HPDE6-E6E7 (cell line): ENCODE results near the gene HMCN2.

Experiments
- DNase-seq: peaks from one replicate; pipeline ENCODE4 v3.0.0; 2011; ENCODE audit warnings: missing footprints; ENCODE audit errors: extremely low spot score

The HMCN2 gene

GRCh38 chr9:130290291-130291181, 25.0 kb downstream of the HMCN2 start:
- no peak for DNase-seq

- DNase-seq: no peak
These were observed 25.9 kb downstream of the HMCN2 start for GRCh38 chr9:130291474-130291873.

DNA sequence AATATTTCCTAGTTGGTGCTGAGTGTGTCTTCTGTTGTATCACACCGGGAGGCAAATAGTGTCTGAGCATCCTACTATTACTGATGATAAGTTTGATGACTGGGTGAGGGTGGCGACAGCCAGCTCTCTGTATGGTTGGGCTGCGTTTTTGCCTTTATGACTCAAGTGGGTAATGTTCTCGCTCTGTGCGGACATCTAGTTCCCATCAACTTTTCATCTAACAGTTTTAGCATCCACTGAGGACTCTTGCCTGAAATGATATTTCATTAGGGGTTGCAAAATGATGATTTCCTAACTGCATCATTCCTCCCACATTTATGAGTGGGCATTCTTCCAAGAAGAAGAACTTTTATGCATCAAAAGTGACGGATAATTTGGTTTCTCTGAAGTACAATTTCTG, 26.5 kb downstream of the HMCN2 start:
- no peak for DNase-seq

- DNase-seq: no peak
These were observed 29.1 kb downstream of the HMCN2 start for GRCh38 chr9:130294664-130295063.

DNA sequence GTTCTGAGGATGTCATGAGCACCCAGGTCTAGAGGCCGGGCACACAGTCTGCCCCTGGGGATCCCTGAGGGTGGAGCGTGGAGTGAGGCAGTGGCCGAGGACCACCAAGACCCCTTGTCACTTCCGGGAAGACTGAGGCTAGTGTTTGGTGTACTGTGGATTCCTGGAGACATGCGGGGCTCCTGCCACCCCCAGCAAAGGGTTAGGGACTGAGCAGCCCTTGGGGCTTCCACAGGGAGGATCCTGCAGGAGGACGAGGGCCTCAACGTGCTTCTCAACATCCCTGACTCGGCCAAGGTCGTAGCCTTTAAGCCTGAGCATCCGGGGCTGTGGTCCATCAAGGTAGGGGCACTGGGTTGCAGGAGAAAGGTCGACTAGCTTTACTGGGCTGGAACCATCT, 29.9 kb downstream of the HMCN2 start:
- DNase-seq: no peak

DNA sequence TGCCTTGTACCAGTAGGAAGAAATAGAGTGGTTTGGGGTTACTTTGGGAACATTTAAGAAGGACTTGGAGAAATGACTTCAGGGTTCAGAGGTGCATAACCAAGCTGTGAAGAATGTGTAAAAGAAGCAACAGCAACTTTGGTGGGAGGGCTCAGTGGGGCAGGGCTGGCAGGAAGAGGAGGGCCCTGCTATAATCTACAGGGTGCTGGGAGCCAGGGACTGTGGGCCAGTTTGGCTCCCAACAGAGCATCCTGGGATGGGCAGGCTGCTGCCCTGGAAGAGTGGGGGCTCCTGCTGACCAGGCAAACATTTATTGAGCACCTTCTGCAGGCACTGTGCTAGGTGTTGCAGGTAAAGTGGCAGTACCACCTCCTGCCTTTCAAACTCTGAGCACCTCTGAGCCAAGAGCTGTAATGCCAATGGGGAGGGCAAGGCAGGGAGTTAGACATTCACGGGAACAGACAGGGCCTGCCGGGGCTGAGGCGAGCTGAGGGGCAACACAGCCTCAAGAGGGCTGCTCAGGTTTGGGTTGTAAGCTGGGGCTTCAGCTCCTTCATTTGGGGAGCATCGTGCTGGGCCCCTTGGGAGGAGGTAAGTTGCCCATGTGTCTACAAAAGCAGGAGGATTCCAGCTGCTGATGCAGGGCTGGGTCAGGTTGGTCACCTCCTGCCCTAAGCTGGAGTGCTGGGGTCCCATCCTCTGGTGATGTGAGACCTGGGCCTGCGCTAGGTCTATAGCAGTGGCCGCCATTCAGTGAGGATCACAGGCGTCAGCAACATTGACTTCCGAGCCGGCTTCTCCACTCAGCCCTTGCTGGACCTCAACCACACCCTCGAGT, 30.6 kb downstream of the HMCN2 start:
- DNase-seq: no peak

GRCh38 chr9:130296783-130297055, 31.2 kb downstream of the HMCN2 start:
- DNase-seq: no peak

GRCh38 chr9:130297371-130297770, 31.8 kb downstream of the HMCN2 start:
- DNase-seq: no peak

DNA sequence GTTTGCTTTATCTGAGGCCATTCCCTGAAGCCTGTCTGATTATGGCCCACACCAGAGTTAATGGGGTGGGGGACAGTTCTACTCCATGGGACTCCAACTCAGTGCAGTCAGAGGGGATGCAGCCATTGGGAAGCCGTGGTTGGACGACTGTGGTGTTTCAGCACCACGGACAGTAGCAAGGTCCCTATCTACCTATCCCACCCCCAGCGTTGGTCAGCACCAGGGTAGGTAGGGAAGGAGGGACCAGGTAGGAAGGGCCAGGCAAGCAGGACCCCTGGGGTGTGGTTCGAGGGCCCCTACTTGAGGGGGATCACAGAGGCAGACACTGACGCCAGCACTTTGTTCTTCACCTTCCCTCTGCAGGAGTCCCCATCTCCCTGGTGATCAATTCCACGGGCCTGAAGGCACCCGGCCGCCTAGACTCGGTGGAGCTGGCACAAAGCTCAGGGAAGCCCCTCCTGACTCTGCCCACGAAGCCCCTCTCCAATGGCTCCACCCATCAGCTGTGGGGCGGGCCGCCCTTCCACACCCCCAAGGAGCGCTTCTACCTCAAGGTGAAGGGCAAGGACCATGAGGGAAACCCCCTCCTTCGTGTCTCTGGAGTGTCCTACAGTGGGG, 33.2 kb downstream of the HMCN2 start:
- no peak for DNase-seq

DNA sequence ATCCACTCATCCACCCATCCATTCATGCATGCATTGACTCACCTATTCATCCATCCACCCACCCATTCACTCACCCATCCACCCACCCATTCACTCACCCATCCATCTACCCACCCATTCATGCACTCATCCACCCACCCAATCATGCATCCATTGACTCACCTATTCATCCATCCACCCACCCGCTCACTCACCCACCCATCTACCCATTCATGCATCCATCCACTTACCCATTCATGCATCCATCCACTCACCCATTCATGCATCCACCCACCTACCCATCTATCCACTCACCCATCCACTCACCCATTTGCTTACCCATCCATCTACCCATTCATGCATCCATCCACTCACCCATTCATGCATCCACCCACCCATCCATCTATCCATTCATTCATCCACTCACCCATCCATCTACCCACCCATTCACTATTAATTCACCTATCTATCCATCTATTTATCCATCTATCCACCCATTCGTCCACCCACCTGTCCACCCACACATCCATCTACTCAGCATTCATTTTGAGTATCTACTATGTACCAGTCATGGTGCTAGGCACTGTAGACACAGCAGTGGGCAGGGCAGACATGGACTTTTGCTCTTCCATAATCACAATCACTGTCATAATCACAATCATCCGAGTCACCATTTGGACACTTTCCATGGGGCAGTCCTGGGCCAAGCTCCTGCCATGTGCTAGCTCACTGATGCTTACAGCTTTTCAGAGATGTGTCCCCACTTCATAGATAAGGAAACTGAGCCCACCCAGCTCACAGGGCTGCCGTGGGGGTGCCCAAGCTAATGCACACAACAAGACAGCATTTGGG, 34.4 kb downstream of the HMCN2 start:
- no peak for DNase-seq

DNA sequence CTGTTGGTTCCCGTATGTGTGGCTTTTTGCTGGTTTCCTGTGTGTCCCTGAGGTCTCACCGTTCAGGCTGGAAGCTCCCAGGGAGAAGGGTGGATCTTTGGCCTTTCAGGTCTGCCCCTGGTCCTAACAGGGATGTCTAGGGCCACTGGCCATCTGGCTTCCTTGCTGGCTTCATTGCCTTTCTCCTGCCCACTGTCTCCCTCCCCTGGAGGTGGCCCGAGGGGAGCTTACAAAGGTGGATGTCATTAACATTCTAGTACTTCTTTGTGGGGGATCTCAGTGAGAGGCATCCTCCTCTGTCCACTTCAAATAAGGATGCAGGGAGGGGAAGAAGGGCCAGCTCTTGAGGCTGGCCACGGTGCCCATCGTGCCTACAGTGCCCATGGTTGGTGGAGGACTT, 35.2 kb downstream of the HMCN2 start:
- no peak for DNase-seq

DNA sequence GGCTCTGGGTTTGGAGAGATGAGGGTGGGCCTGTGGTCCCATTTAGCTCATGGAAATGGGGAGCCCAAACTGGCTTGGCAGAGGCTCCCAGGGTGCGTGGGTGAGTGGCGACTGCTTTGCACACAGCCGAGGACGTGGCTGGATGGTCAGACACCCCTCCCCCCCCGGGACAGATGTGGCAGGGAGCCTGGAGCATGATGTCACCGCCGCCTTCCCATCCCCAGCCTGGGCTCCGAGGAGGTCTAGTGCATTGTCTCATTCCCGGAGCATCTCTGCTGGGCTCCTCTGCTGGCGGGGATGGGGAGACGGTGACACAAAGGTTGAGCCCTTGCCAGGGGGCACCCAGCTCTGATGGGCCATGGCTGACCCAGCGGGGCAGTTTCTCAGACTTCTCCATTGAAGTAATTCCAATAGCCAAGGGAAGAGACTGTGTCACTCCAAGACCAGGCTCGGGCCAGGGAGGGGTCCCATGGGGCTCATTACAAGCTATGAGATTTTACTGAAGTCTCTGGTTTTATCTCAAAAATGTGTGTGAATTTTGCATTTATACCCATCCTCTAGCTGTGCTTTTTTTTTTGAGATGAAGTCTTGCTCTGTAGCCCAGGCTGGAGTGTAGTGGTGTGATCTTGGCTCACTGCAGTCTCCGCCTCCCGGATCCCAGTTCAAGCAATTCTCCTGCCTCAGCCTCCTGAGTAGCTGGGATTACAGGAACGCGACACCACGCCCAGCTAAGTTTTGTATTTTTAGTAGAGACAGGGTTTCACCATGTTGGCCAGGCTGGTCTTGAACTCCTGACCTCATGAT, 36.1 kb downstream of the HMCN2 start:
- no peak for DNase-seq

DNA sequence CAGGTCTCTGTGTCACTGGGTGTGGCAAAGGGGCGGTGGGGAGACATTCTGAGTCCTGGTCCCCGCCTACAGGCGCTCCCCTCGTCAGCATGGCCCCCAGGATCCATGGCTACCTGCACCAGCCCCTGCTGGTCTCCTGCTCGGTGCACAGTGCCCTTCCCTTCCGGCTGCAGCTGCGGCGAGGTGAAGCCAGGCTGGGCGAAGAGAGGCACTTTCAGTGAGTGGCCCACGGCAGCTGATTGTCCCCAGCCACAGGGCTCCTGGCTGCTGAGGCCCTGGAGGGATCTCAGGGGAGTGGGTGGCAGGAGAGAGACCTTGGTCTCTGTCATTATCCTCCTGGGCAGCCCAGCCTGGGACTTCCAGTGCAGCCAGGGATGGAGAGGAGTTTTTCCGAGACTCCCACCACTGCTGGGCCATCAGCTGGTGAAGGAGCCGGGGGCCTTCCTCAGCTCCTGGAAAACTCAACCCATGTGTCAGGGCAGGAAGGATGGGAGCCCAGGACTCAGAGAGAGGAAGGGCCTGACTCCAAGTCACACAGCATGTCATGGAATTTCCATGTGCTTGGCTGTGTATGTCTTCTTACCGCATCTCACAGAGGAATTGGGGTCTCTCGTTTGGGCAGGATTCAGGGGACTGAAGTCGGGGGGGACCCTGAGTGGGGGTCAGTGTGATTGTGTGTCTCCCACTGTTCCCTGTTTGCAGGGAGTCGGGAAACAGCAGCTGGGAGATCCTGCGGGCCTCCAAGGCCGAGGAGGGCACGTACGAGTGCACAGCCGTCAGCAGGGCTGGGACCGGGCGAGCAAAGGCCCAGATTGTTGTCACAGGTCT, 37.4 kb downstream of the HMCN2 start:
- DNase-seq: no peak

DNA sequence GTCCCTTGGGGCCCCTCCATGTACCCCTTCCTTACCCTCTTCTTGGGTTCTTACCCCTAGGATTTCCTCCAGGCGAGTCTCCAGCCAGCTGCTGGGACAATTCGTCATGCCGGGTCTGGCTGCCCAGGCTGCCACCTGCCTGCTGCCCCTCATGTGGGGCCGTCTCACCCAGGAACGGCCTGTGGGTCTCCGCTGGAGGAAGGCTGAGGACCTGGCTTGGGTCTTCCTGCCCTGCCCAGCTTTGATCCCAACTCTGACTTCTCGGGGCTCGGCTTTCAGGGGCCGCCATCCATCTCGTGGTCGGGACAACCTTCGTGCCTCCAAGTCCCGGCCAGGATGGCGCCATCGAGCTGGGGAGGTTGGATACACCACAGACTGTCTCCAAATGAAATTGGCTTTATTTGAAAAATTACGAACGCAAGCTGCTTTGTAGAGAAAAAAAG, 38.1 kb downstream of the HMCN2 start:
- no peak for DNase-seq

- DNase-seq: no peak
These were observed 38.6 kb downstream of the HMCN2 start for GRCh38 chr9:130304116-130304515.

DNA sequence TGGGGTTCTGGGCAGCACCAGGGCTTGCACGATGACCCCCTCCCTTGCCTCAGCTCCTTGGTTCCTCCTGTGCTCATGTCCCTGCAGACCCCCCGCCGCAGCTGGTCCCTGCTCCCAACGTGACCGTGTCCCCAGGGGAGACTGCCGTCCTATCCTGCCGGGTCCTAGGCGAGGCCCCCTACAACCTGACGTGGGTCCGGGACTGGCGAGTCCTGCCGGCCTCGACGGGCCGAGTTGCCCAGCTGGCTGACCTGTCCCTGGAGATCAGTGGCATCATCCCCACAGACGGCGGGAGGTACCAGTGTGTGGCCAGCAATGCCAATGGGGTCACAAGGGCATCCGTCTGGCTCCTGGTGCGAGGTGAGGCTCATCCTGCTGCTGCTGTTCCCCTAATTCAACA, 39.1 kb downstream of the HMCN2 start:
- DNase-seq: no peak

DNA sequence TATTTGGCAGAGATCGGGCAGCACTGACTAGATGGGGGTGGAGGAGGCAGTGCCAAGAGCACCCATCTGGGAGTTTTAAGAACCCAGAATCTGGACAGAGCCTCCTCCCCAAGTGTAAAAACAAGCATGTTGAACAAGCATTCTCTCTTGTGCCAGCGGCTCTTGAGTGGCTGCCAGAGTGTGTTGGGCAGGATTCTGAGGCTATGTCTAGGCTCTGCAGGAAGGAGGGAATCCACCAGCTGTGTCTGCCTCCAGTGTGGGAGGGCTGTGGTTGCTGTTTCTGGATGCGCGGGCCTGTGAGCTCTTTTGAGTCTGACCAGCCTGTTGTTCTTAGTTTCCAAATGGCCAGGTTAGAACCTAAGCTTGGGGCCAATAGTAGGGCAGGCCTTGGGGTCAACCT, 39.8 kb downstream of the HMCN2 start:
- no peak for DNase-seq

- DNase-seq: no peak
These were observed 41.5 kb downstream of the HMCN2 start for GRCh38 chr9:130306823-130307666.

- DNase-seq: no peak
These were observed 42.0 kb downstream of the HMCN2 start for GRCh38 chr9:130307667-130307943.
